GM18951 (cell line): Measurements from ENCODE around the gene UBALD1.
"Not testable (repeated sequence)": the region's sequence is repeated elsewhere in the genome, so short reads cannot be mapped to it uniquely, and the experiment has no call there.

Experiments
- POLR2A ChIP-seq: IDR thresholded peaks from 4 replicates; pipeline ENCODE4 v1.6.1; 2011; ENCODE audit warnings: mild to moderate bottlenecking; ENCODE audit not compliant: insufficient read length, insufficient read depth; ENCODE audit errors: extremely low read depth
- in situ Hi-C: fragments of 300-500 bp; cut with MboI; formaldehyde crosslinking; loops from one replicate; pipeline ENCODE4 v1.12.0; 2022; ENCODE audit warnings: low sequenced_read_pairs, mixed read lengths, inconsistent platforms; ENCODE audit not compliant: unreplicated experiment

Gene UBALD1

GRCh38 chr16:4654011-4654963 is 39.6 kb upstream of the UBALD1 start:
- TF ChIP-seq POLR2A = no peak
- in situ Hi-C loops = no loop called here

DNA sequence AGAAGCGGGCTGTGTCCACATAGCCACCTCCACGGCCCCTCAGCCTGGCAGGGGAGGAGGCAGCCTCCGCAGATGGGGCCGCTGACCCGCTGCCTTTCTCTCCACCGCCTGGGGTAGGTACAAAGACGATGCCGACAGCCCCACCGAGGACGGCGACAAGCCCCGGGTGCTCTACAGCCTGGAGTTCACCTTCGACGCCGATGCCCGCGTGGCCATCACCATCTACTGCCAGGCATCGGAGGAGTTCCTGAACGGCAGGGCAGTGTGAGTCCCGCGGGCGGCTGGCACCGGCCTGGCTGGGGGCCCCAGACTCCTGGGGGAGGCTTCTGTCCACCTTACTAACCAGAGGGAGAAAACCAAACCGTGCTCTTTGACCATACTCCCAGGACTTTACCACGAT is 37.9 kb upstream of the UBALD1 start:
- in situ Hi-C loops = no loop called here
- TF ChIP-seq POLR2A = no peak

- in situ Hi-C loops = no loop called here
- TF ChIP-seq POLR2A = no peak
Observed at GRCh38 chr16:4651827-4652226, 37.1 kb upstream of the UBALD1 start.

GRCh38 chr16:4650443-4651074 is 35.9 kb upstream of the UBALD1 start:
- in situ Hi-C loops = not testable (repeated sequence)

DNA sequence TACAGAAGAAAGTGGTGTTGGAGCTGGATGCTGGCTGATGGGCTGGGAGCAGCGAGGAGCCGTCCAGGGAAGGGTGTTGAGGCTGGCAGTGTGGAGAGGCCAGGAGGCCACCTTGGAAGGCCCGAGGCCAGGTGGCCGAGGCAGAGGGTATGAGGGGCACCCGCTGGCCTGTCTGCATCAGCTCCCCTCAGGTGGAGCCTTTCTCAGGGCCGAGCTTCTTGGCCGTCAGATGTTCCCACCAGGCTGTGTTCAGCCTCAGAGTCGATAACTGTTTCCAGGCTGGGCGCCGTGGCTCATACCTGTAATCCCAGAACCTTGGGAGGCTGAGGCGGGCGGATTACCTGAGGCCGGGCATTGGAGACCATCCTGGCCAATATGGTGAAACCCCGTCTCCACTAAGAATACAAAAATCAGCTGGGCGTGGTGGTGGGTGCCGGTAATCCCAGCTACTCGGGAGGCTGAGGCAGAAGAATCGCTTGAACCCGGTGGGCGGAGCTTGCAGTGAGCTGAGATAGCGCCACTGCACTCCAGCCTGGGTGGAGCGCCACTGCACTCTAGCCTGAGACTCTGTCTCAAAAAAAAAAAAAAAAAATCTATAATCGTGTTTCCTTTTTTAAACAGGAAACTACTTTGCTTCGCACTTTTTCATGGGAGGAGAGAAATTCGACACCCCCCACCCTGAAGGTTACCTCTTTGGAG is 35.2 kb upstream of the UBALD1 start:
- TF ChIP-seq POLR2A = no peak
- in situ Hi-C loops = no loop called here

DNA sequence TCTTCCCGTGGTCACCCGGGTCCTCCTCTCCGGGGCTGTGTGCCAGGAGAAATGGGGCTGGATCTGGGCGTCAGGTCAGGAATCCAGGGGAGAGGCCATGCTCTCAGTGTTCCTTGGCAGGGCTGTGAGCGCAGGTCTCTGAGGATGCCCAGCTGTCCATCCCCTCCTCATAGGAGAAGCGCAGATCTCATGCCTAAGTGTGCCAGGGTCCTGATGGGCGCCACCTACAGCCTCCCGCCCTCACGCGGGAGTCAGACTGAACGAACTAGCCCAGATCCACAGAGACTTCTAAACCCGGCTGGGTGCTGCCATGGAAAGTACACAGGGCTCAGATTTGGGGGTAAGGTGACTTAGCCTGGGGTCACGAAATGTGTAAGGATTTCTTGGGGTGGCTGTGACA is 34.2 kb upstream of the UBALD1 start:
- in situ Hi-C loops = no loop called here
- no peak for TF ChIP-seq POLR2A

DNA sequence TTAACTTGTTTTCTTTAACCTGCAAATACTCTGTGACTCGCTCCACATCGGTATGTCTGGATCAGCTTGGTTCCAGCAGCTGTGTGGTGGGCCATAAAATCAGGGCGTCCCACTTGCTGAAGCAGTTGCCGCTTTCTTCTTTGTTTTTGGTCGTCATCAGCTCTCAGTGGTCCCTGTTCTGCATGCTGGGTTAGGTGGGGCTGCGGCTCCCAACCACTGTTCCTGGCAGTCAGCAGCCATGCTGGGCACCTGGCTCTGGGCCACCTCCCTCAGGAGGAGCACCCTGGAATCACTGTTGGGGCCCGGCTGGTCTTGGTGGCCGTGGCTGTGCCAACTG is 32.9 kb upstream of the UBALD1 start:
- no peak for TF ChIP-seq POLR2A
- in situ Hi-C loops = no loop called here

DNA sequence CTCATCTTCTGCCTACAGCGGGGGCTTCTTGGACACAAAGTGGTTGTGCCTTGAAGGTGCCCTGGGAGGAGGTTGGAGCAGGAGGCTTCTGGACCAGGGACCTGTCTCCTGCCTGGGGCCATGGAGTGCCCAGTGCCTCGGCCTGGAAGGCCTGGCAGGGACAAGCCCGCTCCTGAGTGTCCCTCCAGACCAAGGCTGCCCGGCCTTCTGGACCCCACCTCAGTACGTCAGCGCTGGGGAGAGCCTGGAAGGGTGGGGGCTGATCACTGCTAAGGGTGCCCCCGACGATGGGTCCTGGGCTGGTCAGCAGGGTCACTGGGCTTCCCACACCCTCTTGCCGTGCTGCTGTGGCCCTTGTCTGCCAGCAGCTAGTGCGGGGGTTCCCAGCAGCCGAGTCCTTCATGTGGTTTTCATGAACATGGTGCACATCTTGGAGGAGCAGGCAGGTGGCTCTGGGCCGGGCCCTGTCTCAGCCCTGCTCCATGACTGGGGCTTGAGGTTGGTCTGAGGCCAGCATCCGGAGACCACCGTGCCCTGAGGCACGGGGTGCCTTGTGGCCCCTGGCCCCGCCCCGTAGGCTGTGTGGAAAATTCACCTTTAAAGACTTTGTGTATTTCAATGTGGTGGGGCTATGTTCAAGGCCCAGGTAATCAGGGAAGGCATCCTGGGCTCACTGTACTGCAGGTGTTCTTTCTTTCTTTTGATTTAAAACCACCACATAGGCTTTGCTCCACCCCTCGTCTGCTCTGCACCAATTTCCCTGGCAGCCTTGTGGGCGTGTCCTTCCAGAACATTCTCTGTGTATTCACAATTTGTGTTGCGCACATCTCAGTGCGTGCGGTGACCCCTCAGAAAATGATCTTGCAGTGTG is 32.3 kb upstream of the UBALD1 start:
- TF ChIP-seq POLR2A = no peak
- in situ Hi-C loops = no loop called here

GRCh38 chr16:4641895-4642294 is 27.2 kb upstream of the UBALD1 start:
- TF ChIP-seq POLR2A = no peak

GRCh38 chr16:4641306-4641687 is 26.6 kb upstream of the UBALD1 start:
- no peak for TF ChIP-seq POLR2A
- in situ Hi-C loops = no loop called here

More at GRCh38 chr16:4641895-4642294, 27.2 kb upstream of the UBALD1 start:
- in situ Hi-C loops = no loop called here

DNA sequence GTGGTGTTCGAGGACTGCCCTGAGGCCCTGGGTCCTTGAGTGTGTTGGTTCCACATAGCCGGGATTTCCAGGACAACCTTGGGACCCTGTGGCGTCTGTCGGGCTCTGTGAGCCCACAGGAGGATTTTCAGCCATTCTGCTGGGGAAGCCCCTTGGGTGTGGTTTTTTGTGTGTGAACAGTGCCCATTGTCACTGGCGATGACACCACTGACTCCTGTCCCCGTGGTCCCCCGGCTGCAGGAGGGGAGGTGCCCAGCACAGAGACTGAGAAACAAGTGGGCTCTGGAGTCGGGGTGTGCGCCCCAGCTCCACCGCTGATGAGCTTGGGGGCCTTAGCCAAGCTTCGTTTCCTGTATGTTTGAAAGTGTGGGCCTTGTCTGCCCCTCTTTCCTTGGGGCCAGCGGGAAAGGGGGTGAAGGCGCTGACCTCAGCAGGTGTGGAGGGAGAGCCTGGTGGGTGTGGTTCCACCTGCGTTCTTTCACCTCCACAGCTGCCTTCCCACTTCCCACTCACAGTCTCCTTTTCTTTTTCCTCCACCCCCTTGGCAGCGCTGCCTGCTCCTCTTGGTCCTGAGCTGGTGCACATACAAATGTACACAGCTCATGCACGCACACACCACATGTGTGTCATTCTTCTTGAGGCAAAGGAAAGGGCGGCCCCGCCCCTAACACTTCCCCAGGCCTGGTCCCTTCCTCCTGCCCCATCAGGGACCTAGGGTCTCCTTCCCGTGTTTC is 26.1 kb upstream of the UBALD1 start:
- in situ Hi-C loops = no loop called here
- TF ChIP-seq POLR2A = no peak

- no peak for TF ChIP-seq POLR2A
- in situ Hi-C loops = no loop called here
Observed at GRCh38 chr16:4639899-4640509, 25.3 kb upstream of the UBALD1 start.

GRCh38 chr16:4637501-4638166 is 22.9 kb upstream of the UBALD1 start:
- TF ChIP-seq POLR2A = no peak
- in situ Hi-C loops = no loop called here
